Neutrophil (primary cell): ENCODE measurements around the gene FAT1.

Experiments
- H3K27ac ChIP-seq: fragments of 200-600 bp; sonication (generic); 2 replicates; pipeline ENCODE4 v1.5.1; 2016; ENCODE audit warnings: mild to moderate bottlenecking, moderate library complexity
- H3K27me3 ChIP-seq: fragments of 200-600 bp; sonication (generic); 2 replicates; pipeline ENCODE4 v1.6.0; 2016; ENCODE audit warnings: mild to moderate bottlenecking
- H3K36me3 ChIP-seq: fragments of 200-600 bp; sonication (generic); 2 replicates; pipeline ENCODE4 v1.5.1; 2017
- H3K4me1 ChIP-seq, 2 experiments: fragments of 200-600 bp in 1 of 2; sonication (generic) in 1 of 2; 1 replicate in 1 of 2; 2 replicates in 1 of 2; pipeline versions ENCODE4 v1.5.1 to v1.6.1; 2013 to 2016; ENCODE audit warnings: low read depth in 1 of 2, low read length in 1 of 2, mild to moderate bottlenecking in 1 of 2, moderate library complexity in 1 of 2; ENCODE audit not compliant: control insufficient read depth in 1 of 2, insufficient read depth in 1 of 2
- H3K4me3 ChIP-seq, 2 experiments: fragments of 200-600 bp in 1 of 2; sonication (generic) in 1 of 2; 1 replicate in 1 of 2; 2 replicates in 1 of 2; pipeline ENCODE4 v1.5.1; 2013 to 2016; ENCODE audit warnings: low read depth in 1 of 2, low read length in 1 of 2, mild to moderate bottlenecking in 1 of 2, moderate library complexity in 1 of 2
- H3K9me3 ChIP-seq: fragments of 200-600 bp; sonication (generic); 2 replicates; pipeline ENCODE4 v1.5.1; 2016
- CTCF ChIP-seq: fragments of 200-600 bp; sonication (generic); IDR thresholded peaks from 2 replicates; pipeline ENCODE4 v1.5.1; 2016; ENCODE audit warnings: antibody characterized with exemption

The FAT1 gene

GRCh38 chr4:186685767-186686183 lies 37.9 kb downstream of the FAT1 start:
- H3K27ac ChIP-seq, result no peak overlapping the region

GRCh38 chr4:186684889-186685309 lies 38.8 kb downstream of the FAT1 start:
- no peak for TF ChIP-seq CTCF
- Histone ChIP-seq H3K9me3 (no peaks in the 10 kb centered on the region), H3K27ac (no peak overlapping the region), H3K4me3 (no peak overlapping the region), H3K27me3 (no peaks in the 10 kb centered on the region), H3K36me3 (no peaks in the 10 kb centered on the region), H3K4me1 (no peaks in the 10 kb centered on the region)

More at GRCh38 chr4:186685767-186686183, 37.9 kb downstream of the FAT1 start:
- TF ChIP-seq CTCF, result no peak
- Histone ChIP-seq H3K36me3 (no peaks in the 10 kb centered on the region), H3K27me3 (no peaks in the 10 kb centered on the region), H3K4me1 (no peaks in the 10 kb centered on the region), H3K4me3 (no peak overlapping the region), H3K9me3 (no peaks in the 10 kb centered on the region)

GRCh38 chr4:186684220-186684619 lies 39.4 kb downstream of the FAT1 start:
- H3K4me3 ChIP-seq, result no peak overlapping the region
- H3K4me1 ChIP-seq, result no peaks in the 10 kb centered on the region
- H3K27ac ChIP-seq, result no peak overlapping the region
- TF ChIP-seq CTCF, result no peak
- no peaks in the 10 kb centered on the region for H3K36me3 ChIP-seq
- no peaks in the 10 kb centered on the region for H3K9me3 ChIP-seq
- H3K27me3 ChIP-seq, result no peaks in the 10 kb centered on the region

- Histone ChIP-seq H3K27me3 (no peaks in the 10 kb centered on the region), H3K9me3 (no peaks in the 10 kb centered on the region), H3K4me1 (no peaks in the 10 kb centered on the region), H3K36me3 (no peaks in the 10 kb centered on the region), H3K27ac (no peak overlapping the region), H3K4me3 (no peak overlapping the region)
- TF ChIP-seq CTCF, result no peak
These were observed 43.0 kb downstream of the FAT1 start for GRCh38 chr4:186680641-186681040.

- no peak for TF ChIP-seq CTCF
- Histone ChIP-seq H3K4me1 (no peaks in the 10 kb centered on the region), H3K27ac (no peak overlapping the region), H3K4me3 (no peak overlapping the region), H3K27me3 (no peaks in the 10 kb centered on the region), H3K9me3 (no peaks in the 10 kb centered on the region), H3K36me3 (no peaks in the 10 kb centered on the region)
These were observed 47.0 kb downstream of the FAT1 start for GRCh38 chr4:186676531-186677161.
